H9 (cell line): ENCODE measurements around the gene SLMAP. TPM values are rescaled to one million over a fixed set of nuclear protein-coding genes. Genes with fewer than 3 reads are reported as not detected.

Experiments
- DNase-seq: peaks from one replicate; pipeline ENCODE4 v3.0.0-alpha.2; 2017
- H2AFZ ChIP-seq: one replicate; pipeline ENCODE4 v1.6.1; 2013; ENCODE audit warnings: mild to moderate bottlenecking, low read length, control low read depth, moderate library complexity
- H2AK5ac ChIP-seq: 2 replicates; pipeline ENCODE4 v1.6.1; 2013; ENCODE audit warnings: low read length, control low read depth, mixed read lengths; ENCODE audit not compliant: insufficient read length
- H2BK120ac ChIP-seq: one replicate; pipeline ENCODE4 v1.6.1; 2013; ENCODE audit warnings: low read depth, mild to moderate bottlenecking, low read length, control low read depth, inconsistent platforms; ENCODE audit not compliant: poor library complexity, severe bottlenecking
- H2BK12ac ChIP-seq: 2 replicates; pipeline ENCODE4 v1.6.1; 2013; ENCODE audit warnings: low read length, control low read depth, mixed read lengths, low read depth; ENCODE audit not compliant: insufficient read length
- H2BK15ac ChIP-seq: 2 replicates; pipeline ENCODE4 v1.6.1; 2013; ENCODE audit warnings: low read depth, low read length, control low read depth
- H2BK20ac ChIP-seq: one replicate; pipeline ENCODE4 v1.6.1; 2013; ENCODE audit warnings: low read depth, mild to moderate bottlenecking, low read length, control low read depth, inconsistent platforms; ENCODE audit not compliant: poor library complexity, severe bottlenecking
- H2BK5ac ChIP-seq: 2 replicates; pipeline ENCODE4 v1.6.1; 2013; ENCODE audit warnings: low read length, control low read depth, mixed read lengths; ENCODE audit not compliant: insufficient read length
- H3K14ac ChIP-seq: 2 replicates; pipeline ENCODE4 v1.6.1; 2013; ENCODE audit warnings: low read length, control low read depth; ENCODE audit not compliant: insufficient read depth
- H3K18ac ChIP-seq: 2 replicates; pipeline ENCODE4 v1.6.1; 2013; ENCODE audit warnings: low read depth, mild to moderate bottlenecking, mixed read lengths, low read length, control low read depth; ENCODE audit not compliant: insufficient read length
- H3K23ac ChIP-seq: 2 replicates; pipeline ENCODE4 v1.6.1; 2013; ENCODE audit warnings: low read length, control low read depth, mixed read lengths, low read depth; ENCODE audit not compliant: insufficient read length
- H3K23me2 ChIP-seq: 2 replicates; pipeline ENCODE4 v1.6.1; 2013; ENCODE audit warnings: low read depth, mild to moderate bottlenecking, mixed read lengths, low read length, control low read depth; ENCODE audit not compliant: insufficient read length, poor library complexity, severe bottlenecking
- H3K27ac ChIP-seq: 2 replicates; pipeline ENCODE4 v1.5.1; 2013; ENCODE audit warnings: low read length, control low read depth, mixed read lengths, low read depth; ENCODE audit not compliant: insufficient read length
- H3K27me3 ChIP-seq: 2 replicates; pipeline ENCODE4 v1.6.1; 2013; ENCODE audit warnings: low read length, control low read depth, inconsistent platforms; ENCODE audit not compliant: insufficient read depth
- H3K4ac ChIP-seq: 2 replicates; pipeline ENCODE4 v1.6.1; 2013; ENCODE audit warnings: low read depth, mild to moderate bottlenecking, control low read depth, inconsistent platforms, low read length, moderate library complexity
- H3K4me1 ChIP-seq: 2 replicates; pipeline ENCODE4 v1.6.1; 2013; ENCODE audit warnings: low read length, control low read depth, inconsistent platforms; ENCODE audit not compliant: insufficient read depth
- H3K4me2 ChIP-seq: 2 replicates; pipeline ENCODE4 v1.6.1; 2013; ENCODE audit warnings: low read length, control low read depth, mixed read lengths; ENCODE audit not compliant: insufficient read length, insufficient read depth
- H3K56ac ChIP-seq: 2 replicates; pipeline ENCODE4 v1.6.1; 2013; ENCODE audit warnings: low read depth, mild to moderate bottlenecking, mixed read lengths, low read length, control low read depth; ENCODE audit not compliant: insufficient read length
- H3K79me1 ChIP-seq: 2 replicates; pipeline ENCODE4 v1.6.1; 2013; ENCODE audit warnings: low read depth, mild to moderate bottlenecking, moderate library complexity, low read length, control low read depth, inconsistent platforms; ENCODE audit not compliant: insufficient read depth, poor library complexity, severe bottlenecking
- H3K79me2 ChIP-seq: 2 replicates; pipeline ENCODE4 v1.6.1; 2013; ENCODE audit warnings: low read length, control low read depth, inconsistent platforms; ENCODE audit not compliant: insufficient read depth
- H3K9ac ChIP-seq: 2 replicates; pipeline ENCODE4 v1.6.1; 2013; ENCODE audit warnings: low read length, control low read depth, mixed read lengths; ENCODE audit not compliant: insufficient read length; ENCODE audit errors: extremely low read depth
- H3K9me3 ChIP-seq: one replicate; pipeline ENCODE4 v1.6.1; 2013; ENCODE audit warnings: low read depth, low read length, inconsistent platforms; ENCODE audit not compliant: control insufficient read depth
- H3T11ph ChIP-seq: one replicate; pipeline ENCODE4 v1.6.1; 2013; ENCODE audit warnings: mild to moderate bottlenecking, low read length, control low read depth, inconsistent platforms
- H4K20me1 ChIP-seq: one replicate; pipeline ENCODE4 v1.6.1; 2013; ENCODE audit not compliant: control insufficient read depth, insufficient read length, insufficient read depth
- H4K5ac ChIP-seq: 2 replicates; pipeline ENCODE4 v1.6.1; 2013; ENCODE audit warnings: low read depth, mild to moderate bottlenecking, mixed read lengths, low read length, control low read depth; ENCODE audit not compliant: insufficient read length
- H4K8ac ChIP-seq: replicated peaks from 2 replicates; pipeline ENCODE4 v1.6.1; 2013; ENCODE audit warnings: low read length, control low read depth, mixed read lengths, low read depth; ENCODE audit not compliant: insufficient read length
- H4K91ac ChIP-seq: 2 replicates; pipeline ENCODE4 v1.6.1; 2013; ENCODE audit warnings: low read depth, mild to moderate bottlenecking, moderate library complexity, mixed read lengths, low read length, control low read depth; ENCODE audit not compliant: insufficient read length
- H3K27ac Mint-ChIP-seq, 3 experiments: 2 replicates in 2 of 3; 3 replicates in 1 of 3; pipeline ENCODE4 v1.8.0; 2020 to 2021; ENCODE audit warnings: mixed read lengths in 3 of 3, mild to moderate bottlenecking in 1 of 3, moderate library complexity in 1 of 3
- H3K27me3 Mint-ChIP-seq: 2 replicates; pipeline ENCODE4 v1.8.0; 2021; ENCODE audit warnings: low read depth, mild to moderate bottlenecking, moderate library complexity, mixed read lengths
- H3K36me3 Mint-ChIP-seq, 3 experiments: 2 replicates in 2 of 3; 3 replicates in 1 of 3; pipeline ENCODE4 v1.8.0; 2020 to 2021; ENCODE audit warnings: low read depth in 3 of 3, mixed read lengths in 3 of 3; ENCODE audit not compliant: insufficient read depth in 1 of 3
- H3K4me1 Mint-ChIP-seq, 2 experiments: 2 replicates each; pipeline ENCODE4 v1.8.0; 2020; ENCODE audit warnings: mixed read lengths in 2 of 2
- H3K4me3 Mint-ChIP-seq, 2 experiments: 2 replicates in 1 of 2; 3 replicates in 1 of 2; pipeline ENCODE4 v1.8.0; 2020 to 2021; ENCODE audit warnings: mild to moderate bottlenecking in 2 of 2, mixed read lengths in 2 of 2, moderate library complexity in 1 of 2
- H3K9me3 Mint-ChIP-seq, 2 experiments: 2 replicates in 1 of 2; 3 replicates in 1 of 2; pipeline ENCODE4 v1.8.0; 2020; ENCODE audit warnings: mild to moderate bottlenecking in 2 of 2, mixed read lengths in 2 of 2, moderate library complexity in 1 of 2
- CTCF ChIP-seq: fragments of 200-600 bp; sonication (generic); conservative IDR thresholded peaks from 3 replicates; pipeline ENCODE4 v1.8.0; 2021; ENCODE audit warnings: antibody characterized with exemption, mild to moderate bottlenecking
- WGBS: extraction: QIAGEN DNeasy Blood & Tissue Kit; methylation state at CpG from one replicate; pipeline ENCODE4 v1.1.7; 2013; ENCODE audit warnings: missing lambda C conversion rate, low lambda C conversion rate, mixed read lengths; ENCODE audit not compliant: insufficient read length; ENCODE audit errors: extremely low coverage; 5-methylcytosine and 5-hydroxymethylcytosine counted together
- total RNA-seq: library from RNA; stranded (reverse); gene quantifications from 2 replicates; pipeline ENCODE4 v1.2.1, GENCODE V29; 2021

The SLMAP gene
- total RNA-seq, 1 experiment from 2014 or later, result 65.1 TPM

GRCh38 chr3:57961828-57962447 is 205.8 kb downstream of the SLMAP start:
- peaks cover 8 to 13% of the 10 kb centered on the region in 2 experiments for H3K4me1 Mint-ChIP-seq
- H2BK5ac ChIP-seq, result no peak overlapping the region
- H2BK120ac ChIP-seq, result no peak overlapping the region
- no peak overlapping the region for H2BK15ac ChIP-seq
- H3K79me2 ChIP-seq, result no peaks in the 10 kb centered on the region
- no CpG with 5 or more reads among the region's 5 CpGs for WGBS
- H3K9me3 Mint-ChIP-seq, result no peaks in the 10 kb centered on the region
- no peak overlapping the region for H2BK20ac ChIP-seq
- H3K27me3 ChIP-seq, result no peaks in the 10 kb centered on the region
- H2BK12ac ChIP-seq, result no peak overlapping the region
- no peak overlapping the region for H4K8ac ChIP-seq
- no peak overlapping the region for H3K56ac ChIP-seq
- H3T11ph ChIP-seq, result no peak overlapping the region
- DNase-seq, result no peak
- H4K91ac ChIP-seq, result no peak overlapping the region
- no peaks in the 10 kb centered on the region for H4K20me1 ChIP-seq
- H3K4me2 ChIP-seq, result no peak overlapping the region
- no peak overlapping the region for H3K14ac ChIP-seq
- no peaks in the 10 kb centered on the region for H3K36me3 Mint-ChIP-seq
- H3K23me2 ChIP-seq, result no peaks in the 10 kb centered on the region
- no peak overlapping the region for H3K4ac ChIP-seq
- H3K18ac ChIP-seq, result no peak overlapping the region
- no peak overlapping the region for H2AFZ ChIP-seq
- peak overlapping the region in 2 of 3 experiments; percentile 41 to 87; a peak in 1 of 7 replicates for H3K27ac Mint-ChIP-seq
- no peak overlapping the region; a peak in 2 of 5 replicates for H3K4me3 Mint-ChIP-seq
- H3K9ac ChIP-seq, result no peak overlapping the region
- H4K5ac ChIP-seq, result no peak overlapping the region
- no peak overlapping the region for H3K27ac ChIP-seq
- no peaks in the 10 kb centered on the region for H3K27me3 Mint-ChIP-seq
- no peaks in the 10 kb centered on the region for H3K9me3 ChIP-seq
- peaks cover 6% of the 10 kb centered on the region; the same call in 1 of the 2 replicates for H3K4me1 ChIP-seq
- no peaks in the 10 kb centered on the region for H3K79me1 ChIP-seq
- TF ChIP-seq CTCF, result peak; percentile 55; the same call in 2 of the 3 replicates
- H3K23ac ChIP-seq, result no peak overlapping the region
- H2AK5ac ChIP-seq, result no peak overlapping the region
